B cell (primary cell): ENCODE data around the gene MEAK7. TPM values are rescaled to one million over a fixed set of nuclear protein-coding genes. Genes with fewer than 3 reads are reported as not detected.

Source experiments
- ATAC-seq: fragments of 200-7000 bp; cut with Tn5 transposase; one replicate; pipeline ENCODE4 v1.10.0; 2021; ENCODE audit warnings: low read depth, mild to moderate bottlenecking, moderate number of reproducible peaks, moderate library complexity
- CTCF ChIA-PET: fragments of 350-600 bp; sonication (Branson Sonifier 250); formaldehyde crosslinking; loops from one replicate; lab custom pipeline; 2021; ENCODE audit warnings: antibody characterized with exemption, inconsistent platforms; lab: Charles Lee
- POLR2A ChIA-PET: fragments of 350-600 bp; sonication (Branson Sonifier 250); formaldehyde crosslinking; loops from one replicate; lab custom pipeline; 2021; ENCODE audit warnings: antibody characterized with exemption; lab: Charles Lee
- DNase-seq: peaks from one replicate; pipeline ENCODE4 v3.0.0; 2013
- H2AFZ ChIP-seq: 2 replicates; pipeline ENCODE4 v1.6.1; 2012; ENCODE audit warnings: mild to moderate bottlenecking, low read depth, low read length; ENCODE audit not compliant: insufficient read depth, poor library complexity, severe bottlenecking
- H3K27ac ChIP-seq, 2 donors: 1 replicate in 1 of 2; 2 replicates in 1 of 2; pipeline ENCODE4 v1.5.1; 2012 to 2013; ENCODE audit warnings: low read length in 2 of 2, mild to moderate bottlenecking in 2 of 2, moderate library complexity in 1 of 2
- H3K27me3 ChIP-seq, 4 experiments: fragments of 200-600 bp in 1 of 4; sonication (generic) in 1 of 4; replicated peaks in 1 of 4; 1 replicate in 2 of 4; 2 replicates in 2 of 4; pipeline versions ENCODE4 v1.6.1 to v1.7.0; 2013 to 2016; ENCODE audit warnings: low read length in 3 of 4, mild to moderate bottlenecking in 2 of 4, mixed read lengths in 1 of 4, moderate library complexity in 1 of 4; ENCODE audit not compliant: insufficient read depth in 4 of 4, control insufficient read depth in 3 of 4; ENCODE audit errors: control extremely low read depth in 1 of 4
- H3K36me3 ChIP-seq, 2 experiments: replicated peaks in 1 of 2; 1 replicate in 1 of 2; 2 replicates in 1 of 2; pipeline versions ENCODE4 v1.6.1 to v1.7.1; 2013; ENCODE audit warnings: low read length in 1 of 2; ENCODE audit not compliant: insufficient read depth in 2 of 2, control insufficient read depth in 1 of 2; ENCODE audit errors: control extremely low read depth in 1 of 2, extremely low read depth in 1 of 2
- H3K4me1 ChIP-seq, 2 donors: fragments of 200-600 bp in 1 of 2; sonication (generic) in 1 of 2; 1 replicate in 1 of 2; 2 replicates in 1 of 2; pipeline versions ENCODE4 v1.5.1 to v1.6.1; 2013 to 2017; ENCODE audit warnings: low read length in 2 of 2; ENCODE audit not compliant: control insufficient read depth in 2 of 2, insufficient read depth in 2 of 2
- H3K4me2 ChIP-seq: replicated peaks from 2 replicates; pipeline ENCODE3; 2012; ENCODE audit warnings: mild to moderate bottlenecking, low read depth, low read length; ENCODE audit not compliant: poor library complexity, severe bottlenecking
- H3K4me3 ChIP-seq, 5 experiments: fragments of 200-600 bp in 1 of 5; sonication (generic) in 1 of 5; 1 replicate in 3 of 5; 2 replicates in 2 of 5; pipeline versions ENCODE4 v1.5.1 to v1.7.0; 2011 to 2016; ENCODE audit warnings: low read length in 4 of 5, mild to moderate bottlenecking in 4 of 5, low read depth in 2 of 5, control low read depth in 1 of 5, moderate library complexity in 1 of 5; ENCODE audit not compliant: insufficient read depth in 1 of 5; ENCODE audit errors: control extremely low read depth in 1 of 5, extremely low read depth in 1 of 5
- H3K79me2 ChIP-seq: fragments of 200-600 bp; sonication (generic); one replicate; pipeline ENCODE4 v1.6.0; 2016; ENCODE audit warnings: low read length; ENCODE audit not compliant: control insufficient read depth, insufficient read depth
- H3K9ac ChIP-seq: fragments of 200-600 bp; sonication (generic); 2 replicates; pipeline ENCODE4 v1.6.1; 2017; ENCODE audit warnings: mild to moderate bottlenecking, low read length, moderate library complexity
- H3K9me3 ChIP-seq, 3 donors: one replicate each; pipeline versions ENCODE4 v1.6.1 to v1.7.1; 2013; ENCODE audit warnings: low read length in 2 of 3; ENCODE audit not compliant: control insufficient read depth in 2 of 3, insufficient read depth in 1 of 3; ENCODE audit errors: control extremely low read depth in 1 of 3
- H4K20me1 ChIP-seq: 2 replicates; pipeline ENCODE4 v1.6.0; 2012; ENCODE audit warnings: mild to moderate bottlenecking, low read length; ENCODE audit not compliant: insufficient read depth, control insufficient read depth, poor library complexity, severe bottlenecking
- H3K27ac Mint-ChIP-seq: one replicate; pipeline ENCODE4 v1.8.0; 2021; ENCODE audit warnings: mixed read lengths
- H3K27me3 Mint-ChIP-seq: one replicate; pipeline ENCODE4 v1.8.0; 2021; ENCODE audit warnings: mixed read lengths
- H3K4me1 Mint-ChIP-seq: one replicate; pipeline ENCODE4 v1.8.0; 2021; ENCODE audit warnings: mixed read lengths
- H3K4me3 Mint-ChIP-seq: one replicate; pipeline ENCODE4 v1.8.0; 2021; ENCODE audit warnings: mixed read lengths
- H3K9me3 Mint-ChIP-seq: one replicate; pipeline ENCODE4 v1.8.0; 2022; ENCODE audit warnings: mixed read lengths; ENCODE audit not compliant: insufficient read depth
- CTCF ChIP-seq: fragments of 200-600 bp; IDR thresholded peaks from one replicate; pipeline ENCODE4 v1.8.0; 2022; ENCODE audit warnings: antibody characterized with exemption, mild to moderate bottlenecking
- EZH2 ChIP-seq: IDR thresholded peaks from 2 replicates; pipeline ENCODE4 v1.6.1; 2012; ENCODE audit warnings: borderline replicate concordance, low read depth, mild to moderate bottlenecking, moderate library complexity, low read length; ENCODE audit not compliant: insufficient read depth, poor library complexity, severe bottlenecking
- WGBS: methylation state at CpG from one replicate; pipeline ENCODE4 v1.1.5; 2013; ENCODE audit warnings: missing lambda C conversion rate; ENCODE audit not compliant: insufficient coverage; 5-methylcytosine and 5-hydroxymethylcytosine counted together
- intact Hi-C: fragments of 100-400 bp; cut with micrococcal nuclease; formaldehyde crosslinking; loops from one replicate; pipeline ENCODE4 v1.10.0; 2022
- polyA plus RNA-seq: library from polyadenylated mRNA; depleted of rRNA; stranded (reverse); fragments of >200 nt; gene quantifications from 2 replicates; pipeline ENCODE4 v1.2.3, GENCODE V29; 2012
- total RNA-seq, 2 donors: library from RNA; stranded (reverse); fragments of 120-200 nt in 1 of 2; gene quantifications; 1 replicate in 1 of 2; 2 replicates in 1 of 2; pipeline versions ENCODE4 v1.2.3 to v1.2.4, GENCODE V29; 2013 to 2022

MEAK7 gene
- total and polyA plus RNA-seq, 2 donors (not counting 1 experiment from before 2014, with no cell fraction given) = 3.9 to 19.3 TPM

GRCh38 chr16:84553873-84554399 lies 49.5 kb upstream of the MEAK7 start:
- H3K27me3 ChIP-seq = peaks cover 0 to 4% (median 0%) of the 10 kb centered on the region in 4 experiments
- H3K9me3 Mint-ChIP-seq = no peaks in the 10 kb centered on the region
- no peaks in the 10 kb centered on the region for H3K36me3 ChIP-seq
- H3K4me3 Mint-ChIP-seq = no peak overlapping the region
- H3K9me3 ChIP-seq = no peaks in the 10 kb centered on the region
- no peaks in the 10 kb centered on the region for H3K27me3 Mint-ChIP-seq
- CTCF ChIA-PET = interaction anchor here (1.5 kb wide), 1 partner anchor 184 kb away, joined by 4 read pairs; no protein-coding TSS in a partner anchor
- H3K9ac ChIP-seq = no peak overlapping the region
- DNase-seq = no peak
- POLR2A ChIA-PET = interaction anchor here (0.7 kb wide), 2 partner anchors 11 to 45 kb away, joined by 3 to 4 read pairs; no protein-coding TSS in a partner anchor
- TF ChIP-seq CTCF (no peak), EZH2 (no peak)
- peaks cover 17% of the 10 kb centered on the region for H3K4me1 Mint-ChIP-seq
- no peak overlapping the region for H2AFZ ChIP-seq
- WGBS = 79% methylated on average over 10 of the region's 11 CpGs
- no peak overlapping the region for H3K4me2 ChIP-seq
- no peaks in the 10 kb centered on the region for H3K79me2 ChIP-seq
- intact Hi-C loops = loop anchor here (2.0 kb wide), 1 partner anchor 39 kb away; no protein-coding TSS in a partner anchor
- H3K4me3 ChIP-seq = no peak overlapping the region
- ATAC-seq = no peak
- H3K4me1 ChIP-seq = peaks cover 4 to 10% of the 10 kb centered on the region in 2 donors
- no peak overlapping the region for H3K27ac ChIP-seq
- H4K20me1 ChIP-seq = no peaks in the 10 kb centered on the region
- no peak overlapping the region for H3K27ac Mint-ChIP-seq

DNA sequence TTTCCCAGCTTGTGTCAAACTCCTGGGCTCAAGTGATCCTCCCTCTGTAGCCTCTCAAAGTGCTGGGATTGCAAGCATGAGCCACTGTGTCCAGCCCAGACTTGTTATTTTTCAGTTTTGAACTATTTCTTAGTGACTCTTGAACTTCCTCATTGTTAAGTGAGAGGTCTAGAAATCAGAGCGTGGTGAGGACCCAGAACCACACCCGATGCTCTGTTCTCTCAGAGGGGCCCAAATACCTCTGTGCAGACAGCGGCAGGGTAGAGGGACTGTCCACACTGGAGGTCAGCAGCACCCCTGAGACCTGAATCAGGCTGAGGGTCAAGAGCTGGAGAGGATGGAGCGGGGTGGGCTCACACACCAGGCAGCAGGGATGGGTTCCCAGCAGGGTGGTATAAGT lies 47.7 kb upstream of the MEAK7 start:
- no peaks in the 10 kb centered on the region for H3K9me3 ChIP-seq
- POLR2A ChIA-PET = interaction anchor here (0.6 to 0.7 kb wide), 2 partner anchors 44 to 69 kb away, joined by 3 to 5 read pairs; no protein-coding TSS in a partner anchor
- H3K9ac ChIP-seq = no peak overlapping the region
- no peak overlapping the region for H3K4me3 ChIP-seq
- no peak overlapping the region for H3K27ac ChIP-seq
- no peak overlapping the region for H3K4me2 ChIP-seq
- DNase-seq = no peak
- no peaks in the 10 kb centered on the region for H3K79me2 ChIP-seq
- 22% methylated on average over 3 of the region's 4 CpGs for WGBS
- CTCF ChIA-PET = interaction anchor here (0.6 to 1.6 kb wide), 7 partner anchors 9 to 186 kb away, joined by 3 to 7 read pairs (median 4); no protein-coding TSS in a partner anchor
- no peaks in the 10 kb centered on the region for H3K36me3 ChIP-seq
- H4K20me1 ChIP-seq = no peaks in the 10 kb centered on the region
- H3K27me3 ChIP-seq = peaks cover 0 to 2% (median 0%) of the 10 kb centered on the region in 4 experiments
- H3K4me1 ChIP-seq = peaks cover 4 to 10% of the 10 kb centered on the region in 2 donors
- H3K4me1 Mint-ChIP-seq = peaks cover 17% of the 10 kb centered on the region
- peak overlapping the region; percentile 31 for H2AFZ ChIP-seq
- no peaks in the 10 kb centered on the region for H3K27me3 Mint-ChIP-seq
- H3K27ac Mint-ChIP-seq = peak overlapping the region; percentile 42
- TF ChIP-seq EZH2 = no peak
- TF ChIP-seq CTCF = no peak
- no peak overlapping the region for H3K4me3 Mint-ChIP-seq
- H3K9me3 Mint-ChIP-seq = no peaks in the 10 kb centered on the region
- no peak for ATAC-seq
- intact Hi-C loops = loop anchor here (2.0 kb wide), 1 partner anchor 37 kb away; no protein-coding TSS in a partner anchor
